Neural cell (in vitro differentiated cells): Measurements from ENCODE around the gene EXOC6B. TPM values are rescaled to one million over a fixed set of nuclear protein-coding genes. Genes with fewer than 3 reads are reported as not detected.

Source experiments
- H2AFZ ChIP-seq: fragments of 200-600, 300-800 bp; sonication (generic), shearing (Covaris generic); 2 replicates; pipeline ENCODE4 v1.6.0; 2014; ENCODE audit warnings: low read depth, mild to moderate bottlenecking, antibody characterized with exemption, low read length, moderate library complexity
- H3F3A ChIP-seq: fragments of 200-600 bp; shearing (Covaris generic); 2 replicates; pipeline ENCODE4 v1.6.1; 2016; ENCODE audit warnings: mild to moderate bottlenecking, moderate library complexity, mixed read lengths, antibody characterized with exemption, low read length; ENCODE audit not compliant: insufficient read depth, poor library complexity, severe bottlenecking
- H3K27ac ChIP-seq: fragments of 200-600, 300-800 bp; sonication (generic), shearing (Covaris generic); 2 replicates; pipeline ENCODE4 v1.5.1; 2014; ENCODE audit warnings: mild to moderate bottlenecking, low read length, moderate library complexity
- H3K27me3 ChIP-seq: fragments of 300-800, 200-600 bp; sonication (generic), shearing (Covaris generic); 2 replicates; pipeline ENCODE4 v1.6.0; 2014; ENCODE audit warnings: mild to moderate bottlenecking, low read depth, low read length, moderate library complexity; ENCODE audit not compliant: insufficient read depth
- H3K36me3 ChIP-seq: fragments of 300-800, 200-600 bp; sonication (generic), shearing (Covaris generic); 2 replicates; pipeline ENCODE4 v1.5.1; 2014; ENCODE audit warnings: mild to moderate bottlenecking, antibody characterized with exemption, low read length, moderate library complexity; ENCODE audit not compliant: insufficient read depth
- H3K4me2 ChIP-seq: fragments of 300-800, 200-600 bp; sonication (generic), shearing (Covaris generic); 2 replicates; pipeline ENCODE4 v1.6.0; 2014; ENCODE audit warnings: mild to moderate bottlenecking, low read length
- H3K4me3 ChIP-seq: fragments of 300-800, 200-600 bp; sonication (generic), shearing (Covaris generic); 2 replicates; pipeline ENCODE4 v1.5.1; 2014; ENCODE audit warnings: mild to moderate bottlenecking, low read length, moderate library complexity
- H3K79me2 ChIP-seq: fragments of 200-600 bp; shearing (Covaris generic); replicated peaks from 2 replicates; pipeline ENCODE4 v1.6.0; 2014; ENCODE audit warnings: mild to moderate bottlenecking, low read length, moderate library complexity; ENCODE audit not compliant: insufficient read depth
- H3K9ac ChIP-seq: fragments of 300-800, 200-600 bp; sonication (generic), shearing (Covaris generic); 2 replicates; pipeline ENCODE4 v1.6.1; 2016; ENCODE audit warnings: mild to moderate bottlenecking, low read length, mixed read lengths
- H3K9me2 ChIP-seq: fragments of 200-600 bp; shearing (Covaris generic); 2 replicates; pipeline ENCODE4 v1.6.1; 2016; ENCODE audit warnings: mild to moderate bottlenecking, low read length, mixed read lengths; ENCODE audit not compliant: insufficient read depth
- H3K9me3 ChIP-seq: fragments of 200-600, 300-800 bp; sonication (generic), shearing (Covaris generic); 2 replicates; pipeline ENCODE4 v1.6.1; 2016; ENCODE audit warnings: mild to moderate bottlenecking, mixed run types, low read length, moderate library complexity, mixed read lengths
- H4K20me1 ChIP-seq: fragments of 200-600 bp; shearing (Covaris generic); 2 replicates; pipeline ENCODE4 v1.6.1; 2016; ENCODE audit warnings: mild to moderate bottlenecking, mixed run types; ENCODE audit not compliant: insufficient read depth
- CTCF ChIP-seq: fragments of 450-650 bp; IDR thresholded peaks from 2 replicates; pipeline ENCODE4 v1.5.1; 2014; ENCODE audit warnings: antibody characterized with exemption, mild to moderate bottlenecking, moderate library complexity; ENCODE audit not compliant: poor library complexity, severe bottlenecking
- EP300 ChIP-seq: fragments of 450-650 bp; conservative IDR thresholded peaks from 2 replicates; pipeline ENCODE4 v1.6.1; 2014; ENCODE audit warnings: antibody characterized with exemption, mild to moderate bottlenecking, moderate library complexity; ENCODE audit not compliant: poor library complexity, severe bottlenecking
- EZH2 ChIP-seq: fragments of 200-600, 300-800 bp; shearing (Covaris generic), sonication (generic); IDR thresholded peaks from 2 replicates; pipeline ENCODE4 v1.6.1; 2014; ENCODE audit warnings: antibody characterized with exemption, low read length, borderline replicate concordance, mild to moderate bottlenecking; ENCODE audit not compliant: insufficient read depth, poor library complexity, severe bottlenecking
- MXI1 ChIP-seq: fragments of 450-650 bp; conservative IDR thresholded peaks from 2 replicates; pipeline ENCODE4 v1.6.1; 2014; ENCODE audit warnings: antibody characterized with exemption, mild to moderate bottlenecking; ENCODE audit not compliant: poor library complexity, severe bottlenecking
- POLR2AphosphoS5 ChIP-seq: IDR thresholded peaks from 2 replicates; pipeline ENCODE4 v1.6.1; 2012
- RAD21 ChIP-seq: fragments of 450-650 bp; conservative IDR thresholded peaks from 2 replicates; pipeline ENCODE4 v1.6.1; 2014; ENCODE audit warnings: antibody characterized with exemption, mild to moderate bottlenecking, moderate library complexity
- REST ChIP-seq: IDR thresholded peaks from 2 replicates; pipeline ENCODE4 v1.6.1; 2012; ENCODE audit warnings: borderline replicate concordance
- SMC3 ChIP-seq: fragments of 450-650 bp; conservative IDR thresholded peaks from 2 replicates; pipeline ENCODE4 v1.6.1; 2014; ENCODE audit warnings: antibody characterized with exemption, mild to moderate bottlenecking, moderate library complexity; ENCODE audit not compliant: poor library complexity
- TAF1 ChIP-seq: IDR thresholded peaks from 2 replicates; pipeline ENCODE4 v1.6.1; 2012; ENCODE audit warnings: low read depth
- polyA plus RNA-seq: library from polyadenylated mRNA; depleted of rRNA; stranded (reverse); fragments of >200 nt; gene quantifications from 2 replicates; pipeline ENCODE4 v1.2.3, GENCODE V29; 2014

Gene EXOC6B
- polyA plus RNA-seq, 1 donor from 2014 or later: 23.4 TPM

GRCh38 chr2:72185206-72185605 is 640.6 kb downstream of the EXOC6B start:
- H3K4me3 ChIP-seq: no peak overlapping the region
- no peak for TF ChIP-seq CTCF
- TF ChIP-seq EP300: no peak
- TF ChIP-seq RAD21: no peak
- no peak for TF ChIP-seq REST
- TF ChIP-seq EZH2: no peak
- no peak for TF ChIP-seq SMC3
- TF ChIP-seq TAF1: no peak
- TF ChIP-seq POLR2AphosphoS5: no peak
- no peak for TF ChIP-seq MXI1
- H4K20me1 ChIP-seq: no peaks in the 10 kb centered on the region
- H3K9me3 ChIP-seq: no peaks in the 10 kb centered on the region
- no peak overlapping the region for H2AFZ ChIP-seq
- H3K9ac ChIP-seq: no peak overlapping the region
- no peaks in the 10 kb centered on the region for H3K36me3 ChIP-seq
- H3F3A ChIP-seq: no peaks in the 10 kb centered on the region
- no peaks in the 10 kb centered on the region for H3K79me2 ChIP-seq
- no peak overlapping the region for H3K4me2 ChIP-seq
- no peaks in the 10 kb centered on the region for H3K9me2 ChIP-seq
- no peaks in the 10 kb centered on the region for H3K27me3 ChIP-seq
- no peak overlapping the region for H3K27ac ChIP-seq

GRCh38 chr2:72183466-72183865 is 642.4 kb downstream of the EXOC6B start:
- no peaks in the 10 kb centered on the region for H4K20me1 ChIP-seq
- H3K27ac ChIP-seq: no peak overlapping the region
- H3K9me2 ChIP-seq: no peaks in the 10 kb centered on the region
- no peaks in the 10 kb centered on the region for H3K79me2 ChIP-seq
- H3K4me2 ChIP-seq: no peak overlapping the region
- no peaks in the 10 kb centered on the region for H3F3A ChIP-seq
- H3K9me3 ChIP-seq: no peaks in the 10 kb centered on the region
- no peak for TF ChIP-seq RAD21
- H2AFZ ChIP-seq: no peak overlapping the region
- H3K27me3 ChIP-seq: no peaks in the 10 kb centered on the region
- peaks cover under 1% of the 10 kb centered on the region for H3K36me3 ChIP-seq
- H3K9ac ChIP-seq: no peak overlapping the region
- no peak overlapping the region for H3K4me3 ChIP-seq

- no peak overlapping the region for H3K4me2 ChIP-seq
- no peaks in the 10 kb centered on the region for H3K79me2 ChIP-seq
- no peak overlapping the region for H3K27ac ChIP-seq
- no peaks in the 10 kb centered on the region for H3K9me2 ChIP-seq
- no peaks in the 10 kb centered on the region for H3F3A ChIP-seq
- no peak overlapping the region for H3K4me3 ChIP-seq
- TF ChIP-seq MXI1 (no peak), EP300 (no peak), EZH2 (no peak), SMC3 (no peak), REST (no peak), CTCF (no peak), RAD21 (no peak)
- H3K9me3 ChIP-seq: no peaks in the 10 kb centered on the region
- H4K20me1 ChIP-seq: no peaks in the 10 kb centered on the region
- H3K36me3 ChIP-seq: peaks cover 5% of the 10 kb centered on the region
- H3K9ac ChIP-seq: no peak overlapping the region
- no peak overlapping the region for H2AFZ ChIP-seq
- H3K27me3 ChIP-seq: no peaks in the 10 kb centered on the region
Observed at GRCh38 chr2:72183016-72183415, 642.8 kb downstream of the EXOC6B start.
